GM12878 (cell line): ENCODE results near the gene FAN1. TPM values are rescaled to one million over a fixed set of nuclear protein-coding genes. Genes with fewer than 3 reads are reported as not detected.
A peak's percentile ranks its signal among the peaks of the same experiment; 100 is the strongest.

Experiments used
- BACH1 ChIP-seq: fragments of 450-650 bp; IDR thresholded peaks from 2 replicates; pipeline ENCODE4 v1.6.1; 2017; ENCODE audit warnings: mild to moderate bottlenecking, borderline replicate concordance
- CBX3 ChIP-seq: fragments of 200-600 bp; sonication (generic); IDR thresholded peaks from 2 replicates; pipeline ENCODE4 v1.6.1; 2016; ENCODE audit warnings: low read depth, borderline replicate concordance
- CBX5 ChIP-seq: sonication (generic); IDR thresholded peaks from 2 replicates; pipeline ENCODE4 v1.6.1; 2016; ENCODE audit warnings: low read depth, moderate library complexity, mild to moderate bottlenecking, inconsistent platforms
- CHD1 ChIP-seq: IDR thresholded peaks from 2 replicates; pipeline ENCODE4 v1.6.1; 2012; ENCODE audit warnings: low read depth, low read length, improper control_type of control experiment
- CREM ChIP-seq: IDR thresholded peaks from 2 replicates; pipeline ENCODE4 v1.6.1; 2014; ENCODE audit warnings: antibody characterized with exemption, low read depth
- EED ChIP-seq: sonication (generic); IDR thresholded peaks from 2 replicates; pipeline ENCODE4 v1.6.1; 2016; ENCODE audit warnings: antibody characterized with exemption, low read depth
- EGR1 ChIP-seq, 2 experiments: IDR thresholded peaks; 1 replicate in 1 of 2; 2 replicates in 1 of 2; pipeline ENCODE4 v1.6.1; 2011 to 2012; ENCODE audit warnings: low read depth in 2 of 2, low read length in 2 of 2, borderline replicate concordance in 1 of 2, mild to moderate bottlenecking in 1 of 2, moderate library complexity in 1 of 2
- ELK1 ChIP-seq: IDR thresholded peaks from 2 replicates; pipeline ENCODE4 v1.6.1; 2012; ENCODE audit warnings: low read depth, low read length, improper control_type of control experiment
- FOXK2 ChIP-seq: fragments of 450-650 bp; IDR thresholded peaks from 2 replicates; pipeline ENCODE4 v1.6.1; 2017; ENCODE audit warnings: mild to moderate bottlenecking, moderate library complexity
- HDGF ChIP-seq: fragments of 450-650 bp; IDR thresholded peaks from 2 replicates; pipeline ENCODE4 v1.6.1; 2016; ENCODE audit warnings: antibody characterized with exemption
- JUND ChIP-seq: IDR thresholded peaks from 2 replicates; pipeline ENCODE4 v1.6.1; 2012; ENCODE audit warnings: low read depth, mild to moderate bottlenecking, low read length, improper control_type of control experiment, moderate library complexity
- KLF5 ChIP-seq: fragments of 450-650 bp; IDR thresholded peaks from 2 replicates; pipeline ENCODE4 v1.6.1; 2014; ENCODE audit warnings: mild to moderate bottlenecking; ENCODE audit not compliant: partially characterized antibody
- LARP7 ChIP-seq: fragments of 450-650 bp; IDR thresholded peaks from 2 replicates; pipeline ENCODE4 v1.6.1; 2017; ENCODE audit warnings: mild to moderate bottlenecking
- MEF2B ChIP-seq: fragments of 450-650 bp; IDR thresholded peaks from 2 replicates; pipeline ENCODE4 v1.6.1; 2018; ENCODE audit warnings: mild to moderate bottlenecking, moderate library complexity; ENCODE audit not compliant: partially characterized antibody, poor library complexity, severe bottlenecking
- MLLT1 ChIP-seq: fragments of 450-650 bp; IDR thresholded peaks from 2 replicates; pipeline ENCODE4 v1.6.1; 2016; ENCODE audit warnings: mild to moderate bottlenecking
- PML ChIP-seq: IDR thresholded peaks from 2 replicates; pipeline ENCODE4 v1.6.1; 2012; ENCODE audit warnings: low read length, inconsistent platforms
- RAD51 ChIP-seq: fragments of 450-650 bp; IDR thresholded peaks from 2 replicates; pipeline ENCODE4 v1.6.1; 2016; ENCODE audit warnings: moderate library complexity, mild to moderate bottlenecking, inconsistent platforms
- RUNX3 ChIP-seq: IDR thresholded peaks from 2 replicates; pipeline ENCODE4 v1.6.1; 2012; ENCODE audit warnings: low read length, inconsistent platforms
- SMARCA5 ChIP-seq: fragments of 450-650 bp; IDR thresholded peaks from 2 replicates; pipeline ENCODE4 v1.6.1; 2017; ENCODE audit warnings: mild to moderate bottlenecking
- TARDBP ChIP-seq: IDR thresholded peaks from 2 replicates; pipeline ENCODE4 v1.6.1; 2016; ENCODE audit warnings: borderline replicate concordance
- TCF3 ChIP-seq: IDR thresholded peaks from 2 replicates; pipeline ENCODE4 v1.6.1; 2012; ENCODE audit warnings: low read depth, mild to moderate bottlenecking, low read length, borderline replicate concordance; ENCODE audit not compliant: insufficient read depth
- WRNIP1 ChIP-seq: IDR thresholded peaks from 2 replicates; pipeline ENCODE4 v1.6.1; 2011; ENCODE audit warnings: low read depth, low read length, improper control_type of control experiment, borderline replicate concordance
- YBX1 ChIP-seq: fragments of 450-650 bp; IDR thresholded peaks from 2 replicates; pipeline ENCODE4 v1.6.1; 2016; ENCODE audit warnings: antibody characterized with exemption
- polyA plus RNA-seq, 11 experiments: library from polyadenylated mRNA; depleted of rRNA in 4 of 11; unstranded in 6 of 11; stranded (reverse) in 5 of 11; fragments of >200 nt; fragmentation: Nextera tagmentation in 4 of 11; fragmentation: Illumina TruSeq in 1 of 11; extraction: Ambion mirVana in 4 of 11; extraction: Trizol in 1 of 11; gene quantifications; 1 replicate in 1 of 11; 2 replicates in 10 of 11; pipeline versions ENCODE4 v1.2.1 to v1.2.3, GENCODE V29; 2011 to 2016; ENCODE audit warnings: inconsistent platforms in 2 of 11, missing spikeins in 2 of 11, low read depth in 1 of 11
- total RNA-seq, 4 experiments: library from RNA; depleted of rRNA in 3 of 4; stranded (reverse); fragments of >200 nt in 3 of 4; fragmentation: Illumina TruSeq in 1 of 4; extraction: Trizol in 1 of 4; gene quantifications; 2 replicates each; pipeline versions ENCODE4 v1.2.1 to v1.2.3, GENCODE V29; 2013 to 2021
- TF ChIP-seq, protein P1 (sequence below): fragments of 450-650 bp; IDR thresholded peaks from 2 replicates; pipeline ENCODE4 v1.6.1; 2017; ENCODE audit warnings: mild to moderate bottlenecking, moderate library complexity
- TF ChIP-seq, protein P2 (sequence below): fragments of 150-350 bp; IDR thresholded peaks from 2 replicates; pipeline ENCODE4 v1.6.1; 2014; ENCODE audit warnings: mild to moderate bottlenecking, low read depth, low read length

The FAN1 gene
- total and polyA plus RNA-seq, 10 of the 15 experiments (the other 5 are each of a cell fraction or from before 2014, with no cell fraction given) = 0.55 to 18.6 (median 12.6) TPM

DNA sequence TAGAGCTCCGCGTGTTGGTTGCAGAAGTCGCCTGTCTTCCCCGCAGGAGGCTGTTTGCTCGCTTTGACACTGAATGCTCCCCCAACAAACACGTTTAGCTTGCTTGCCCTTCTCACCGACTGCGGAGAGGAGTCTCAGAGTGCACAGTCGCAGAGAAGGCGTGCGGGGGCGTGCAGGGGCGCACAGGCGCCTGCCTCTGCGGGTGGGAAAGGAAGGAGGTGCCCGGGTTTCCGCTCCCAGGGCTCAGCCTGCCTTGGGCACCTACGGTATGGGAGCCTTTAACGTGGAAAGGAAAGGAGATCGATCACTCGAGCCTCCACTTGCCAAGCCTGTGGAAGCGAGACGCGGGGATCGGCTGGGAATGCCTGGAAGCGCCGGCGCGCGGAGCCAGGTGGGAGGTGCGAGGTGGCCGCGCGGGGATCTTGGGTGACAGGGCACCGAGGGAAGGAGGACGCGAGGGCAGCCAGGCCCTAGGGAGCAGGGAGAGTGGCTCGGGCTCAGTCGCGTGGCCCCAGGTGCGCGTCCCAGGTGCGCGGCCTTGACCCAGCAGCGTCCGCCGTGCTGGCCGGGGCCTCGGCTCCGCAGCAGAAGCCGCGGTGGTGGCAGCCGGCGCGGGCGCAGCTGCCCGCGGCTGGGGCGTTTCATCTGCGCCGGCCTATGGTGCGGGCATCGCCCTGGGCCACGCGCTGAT, at the start of gene FAN1 (continued):
- TF ChIP-seq TARDBP = peak; percentile 65; the same call in 1 of the 2 replicates
- TF ChIP-seq LARP7 = peak; percentile 92
- peak; percentile 63 to 87 for TF ChIP-seq EGR1 (IDR thresholded peaks at IDR 0.05; ENCODE audit: borderline replicate concordance in 1 of 2, low read depth in 2 of 2, low read length in 2 of 2)
- no peak for TF ChIP-seq WRNIP1
- TF ChIP-seq EED = peak; percentile 67
- no peak for TF ChIP-seq JUND
- no peak for TF ChIP-seq CHD1
- peak; percentile 49 for TF ChIP-seq MEF2B
- peak; percentile 69 for TF ChIP-seq CREM
- no peak for TF ChIP-seq CBX3
- TF ChIP-seq, protein P1, sequence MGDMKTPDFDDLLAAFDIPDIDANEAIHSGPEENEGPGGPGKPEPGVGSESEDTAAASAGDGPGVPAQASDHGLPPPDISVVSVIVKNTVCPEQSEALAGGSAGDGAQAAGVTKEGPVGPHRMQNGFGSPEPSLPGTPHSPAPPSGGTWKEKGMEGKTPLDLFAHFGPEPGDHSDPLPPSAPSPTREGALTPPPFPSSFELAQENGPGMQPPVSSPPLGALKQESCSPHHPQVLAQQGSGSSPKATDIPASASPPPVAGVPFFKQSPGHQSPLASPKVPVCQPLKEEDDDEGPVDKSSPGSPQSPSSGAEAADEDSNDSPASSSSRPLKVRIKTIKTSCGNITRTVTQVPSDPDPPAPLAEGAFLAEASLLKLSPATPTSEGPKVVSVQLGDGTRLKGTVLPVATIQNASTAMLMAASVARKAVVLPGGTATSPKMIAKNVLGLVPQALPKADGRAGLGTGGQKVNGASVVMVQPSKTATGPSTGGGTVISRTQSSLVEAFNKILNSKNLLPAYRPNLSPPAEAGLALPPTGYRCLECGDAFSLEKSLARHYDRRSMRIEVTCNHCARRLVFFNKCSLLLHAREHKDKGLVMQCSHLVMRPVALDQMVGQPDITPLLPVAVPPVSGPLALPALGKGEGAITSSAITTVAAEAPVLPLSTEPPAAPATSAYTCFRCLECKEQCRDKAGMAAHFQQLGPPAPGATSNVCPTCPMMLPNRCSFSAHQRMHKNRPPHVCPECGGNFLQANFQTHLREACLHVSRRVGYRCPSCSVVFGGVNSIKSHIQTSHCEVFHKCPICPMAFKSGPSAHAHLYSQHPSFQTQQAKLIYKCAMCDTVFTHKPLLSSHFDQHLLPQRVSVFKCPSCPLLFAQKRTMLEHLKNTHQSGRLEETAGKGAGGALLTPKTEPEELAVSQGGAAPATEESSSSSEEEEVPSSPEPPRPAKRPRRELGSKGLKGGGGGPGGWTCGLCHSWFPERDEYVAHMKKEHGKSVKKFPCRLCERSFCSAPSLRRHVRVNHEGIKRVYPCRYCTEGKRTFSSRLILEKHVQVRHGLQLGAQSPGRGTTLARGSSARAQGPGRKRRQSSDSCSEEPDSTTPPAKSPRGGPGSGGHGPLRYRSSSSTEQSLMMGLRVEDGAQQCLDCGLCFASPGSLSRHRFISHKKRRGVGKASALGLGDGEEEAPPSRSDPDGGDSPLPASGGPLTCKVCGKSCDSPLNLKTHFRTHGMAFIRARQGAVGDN = peak; percentile 86
- TF ChIP-seq FOXK2 = peak; percentile 63
- TF ChIP-seq RUNX3 = no peak; the same call in 1 of the 2 replicates
- no peak for TF ChIP-seq ELK1
- TF ChIP-seq HDGF = peak; percentile 59; the same call in 1 of the 2 replicates
- no peak for TF ChIP-seq YBX1
- peak; percentile 81 for TF ChIP-seq TCF3
- TF ChIP-seq RAD51 = peak; percentile 75
- TF ChIP-seq KLF5 = peak; percentile 53
- peak; percentile 80 for TF ChIP-seq BACH1
- no peak for TF ChIP-seq CBX5
- TF ChIP-seq MLLT1 = peak; percentile 100
- no peak; the same call in 1 of the 2 replicates for TF ChIP-seq PML
- TF ChIP-seq, protein P2, sequence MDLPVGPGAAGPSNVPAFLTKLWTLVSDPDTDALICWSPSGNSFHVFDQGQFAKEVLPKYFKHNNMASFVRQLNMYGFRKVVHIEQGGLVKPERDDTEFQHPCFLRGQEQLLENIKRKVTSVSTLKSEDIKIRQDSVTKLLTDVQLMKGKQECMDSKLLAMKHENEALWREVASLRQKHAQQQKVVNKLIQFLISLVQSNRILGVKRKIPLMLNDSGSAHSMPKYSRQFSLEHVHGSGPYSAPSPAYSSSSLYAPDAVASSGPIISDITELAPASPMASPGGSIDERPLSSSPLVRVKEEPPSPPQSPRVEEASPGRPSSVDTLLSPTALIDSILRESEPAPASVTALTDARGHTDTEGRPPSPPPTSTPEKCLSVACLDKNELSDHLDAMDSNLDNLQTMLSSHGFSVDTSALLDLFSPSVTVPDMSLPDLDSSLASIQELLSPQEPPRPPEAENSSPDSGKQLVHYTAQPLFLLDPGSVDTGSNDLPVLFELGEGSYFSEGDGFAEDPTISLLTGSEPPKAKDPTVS = no peak
- peak; percentile 84; the same call in 1 of the 2 replicates for TF ChIP-seq SMARCA5
